H1 (cell line): ENCODE measurements around the gene GJB1. TPM values are rescaled to one million over a fixed set of nuclear protein-coding genes. Genes with fewer than 3 reads are reported as not detected.

ENCODE experiments used
- MAFK ChIP-seq: IDR thresholded peaks from 2 replicates; pipeline ENCODE4 v1.6.1; 2012; ENCODE audit warnings: low read depth, mild to moderate bottlenecking, improper control_type of control experiment, low read length
- RAD21 ChIP-seq, 2 experiments: IDR thresholded peaks in 1 of 2; conservative IDR thresholded peaks in 1 of 2; 2 replicates each; pipeline ENCODE4 v1.6.1; 2011; ENCODE audit warnings: low read depth in 2 of 2, low read length in 2 of 2, improper control_type of control experiment in 1 of 2, inconsistent platforms in 1 of 2, mild to moderate bottlenecking in 1 of 2, moderate library complexity in 1 of 2
- RFX5 ChIP-seq: IDR thresholded peaks from 2 replicates; pipeline ENCODE4 v1.6.1; 2011; ENCODE audit warnings: low read depth, low read length, improper control_type of control experiment, borderline replicate concordance
- ZNF274 ChIP-seq: IDR thresholded peaks from 2 replicates; pipeline ENCODE4 v1.7.0; 2012; ENCODE audit warnings: low read length, borderline replicate concordance; ENCODE audit errors: extremely low read depth
- polyA plus RNA-seq, 7 experiments: library from polyadenylated mRNA; depleted of rRNA in 3 of 7; stranded (reverse) in 5 of 7; unstranded in 2 of 7; fragments of >200 nt in 5 of 7; fragments of 200-250 nt in 2 of 7; gene quantifications; 1 replicate in 5 of 7; 2 replicates in 1 of 7; 4 replicates in 1 of 7; pipeline versions ENCODE4 v1.2.1 to v1.2.3, GENCODE V29; 2011 to 2013; ENCODE audit warnings: missing spikeins in 2 of 7, mixed read lengths in 2 of 7
- total RNA-seq: library from RNA; stranded (reverse); fragmentation: NEBNext Ultra II Directional; extraction: Animal tissue kit (Norgen Biotek cat#: 25700); gene quantifications from 2 replicates; pipeline ENCODE4 v1.2.1, GENCODE V29; 2021
- TF ChIP-seq, protein P1 (sequence below), 3 experiments: IDR thresholded peaks; 1 replicate in 2 of 3; 2 replicates in 1 of 3; pipeline versions ENCODE4 v1.5.1 to v1.6.1; 2011; ENCODE audit warnings: low read length in 3 of 3, mild to moderate bottlenecking in 3 of 3, inconsistent platforms in 2 of 3, low read depth in 1 of 3, moderate library complexity in 1 of 3; ENCODE audit not compliant: insufficient read depth in 1 of 3; ENCODE audit errors: control extremely low read depth in 1 of 3

Gene GJB1
- total and polyA plus RNA-seq, 2 of the 8 experiments (the other 6 are each of a cell fraction or from before 2014, with no cell fraction given), result 0.14 TPM; not detected in 1

DNA sequence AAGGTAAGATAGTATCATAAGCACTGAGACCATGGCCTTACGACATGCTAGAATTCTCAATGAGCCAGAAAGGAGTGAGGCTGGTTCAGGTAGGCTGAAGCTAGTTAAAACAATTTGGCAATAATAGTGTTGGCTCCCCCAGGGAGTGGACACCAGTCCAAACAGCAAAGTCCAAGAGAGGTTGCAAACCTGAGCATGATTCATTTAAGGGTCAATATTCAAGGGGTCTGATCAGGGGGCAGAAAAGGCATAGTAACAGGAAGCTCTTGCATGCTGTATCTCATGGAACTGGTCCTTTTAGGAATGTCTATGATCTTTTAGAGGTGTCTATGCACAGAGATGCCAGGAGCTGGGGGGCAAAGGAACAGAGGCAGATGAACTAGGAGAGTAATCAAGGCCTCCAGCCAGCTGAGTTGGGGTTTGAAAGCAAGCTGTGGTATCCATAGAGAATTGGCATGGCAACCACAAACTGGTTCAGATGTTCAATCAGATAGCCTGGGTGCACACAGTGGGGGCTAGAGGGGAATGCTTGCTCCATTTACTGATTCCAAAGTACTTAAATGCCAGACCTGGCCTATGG, 5.1 kb downstream of the GJB1 start (continued):
- TF ChIP-seq ZNF274, result no peak
- no peak for TF ChIP-seq RFX5
- TF ChIP-seq, protein P1, sequence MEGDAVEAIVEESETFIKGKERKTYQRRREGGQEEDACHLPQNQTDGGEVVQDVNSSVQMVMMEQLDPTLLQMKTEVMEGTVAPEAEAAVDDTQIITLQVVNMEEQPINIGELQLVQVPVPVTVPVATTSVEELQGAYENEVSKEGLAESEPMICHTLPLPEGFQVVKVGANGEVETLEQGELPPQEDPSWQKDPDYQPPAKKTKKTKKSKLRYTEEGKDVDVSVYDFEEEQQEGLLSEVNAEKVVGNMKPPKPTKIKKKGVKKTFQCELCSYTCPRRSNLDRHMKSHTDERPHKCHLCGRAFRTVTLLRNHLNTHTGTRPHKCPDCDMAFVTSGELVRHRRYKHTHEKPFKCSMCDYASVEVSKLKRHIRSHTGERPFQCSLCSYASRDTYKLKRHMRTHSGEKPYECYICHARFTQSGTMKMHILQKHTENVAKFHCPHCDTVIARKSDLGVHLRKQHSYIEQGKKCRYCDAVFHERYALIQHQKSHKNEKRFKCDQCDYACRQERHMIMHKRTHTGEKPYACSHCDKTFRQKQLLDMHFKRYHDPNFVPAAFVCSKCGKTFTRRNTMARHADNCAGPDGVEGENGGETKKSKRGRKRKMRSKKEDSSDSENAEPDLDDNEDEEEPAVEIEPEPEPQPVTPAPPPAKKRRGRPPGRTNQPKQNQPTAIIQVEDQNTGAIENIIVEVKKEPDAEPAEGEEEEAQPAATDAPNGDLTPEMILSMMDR (IDR thresholded peaks at IDR 0.05; ENCODE audit: control extremely low read depth in 1 of 3, insufficient read depth in 1 of 3, low read depth in 1 of 3, low read length in 3 of 3), result no peak
- no peak for TF ChIP-seq RAD21 (IDR thresholded peaks at IDR 0.05 in 1 of 2, conservative IDR thresholded peaks at IDR 0.05 in 1 of 2; ENCODE audit: low read depth in 2 of 2, low read length in 2 of 2)
- no peak for TF ChIP-seq MAFK
- TF ChIP-seq, all 59 proteins: peak for 0
